NCI-H748 (cell line): Measurements from ENCODE around the gene C2.
"Not testable (repeated sequence)": the region's sequence is repeated elsewhere in the genome, so short reads cannot be mapped to it uniquely, and the experiment has no call there.

Experiments used
- DNase-seq: peaks from one replicate; lab custom pipeline; 2025; ENCODE audit not compliant: unreplicated experiment; lab: John Stamatoyannopoulos, UW

Gene C2

GRCh38 chr6:31898383-31899011 is 29.0 kb upstream of the C2 start:
- peak; percentile 80 for DNase-seq

GRCh38 chr6:31899215-31899614 is 28.3 kb upstream of the C2 start:
- DNase-seq = no peak

- DNase-seq = no peak
Observed at GRCh38 chr6:31899882-31900722, 27.4 kb upstream of the C2 start.

- DNase-seq = peak; percentile 66
Observed at GRCh38 chr6:31900917-31901414, 26.6 kb upstream of the C2 start.

- peak; percentile 75 for DNase-seq
Observed at GRCh38 chr6:31901415-31901952, 26.0 kb upstream of the C2 start.

GRCh38 chr6:31901953-31902643 is 25.4 kb upstream of the C2 start, which contains the start of gene ZBTB12:
ZBTB12 (minus strand) TSS chr6:31902086; CDS start chr6:31901305, 781 bp downstream.
- DNase-seq = peak; percentile 99

- DNase-seq = no peak
Observed at GRCh38 chr6:31903957-31904356, 23.6 kb upstream of the C2 start.

- no peak for DNase-seq
Observed at GRCh38 chr6:31905041-31905440, 22.5 kb upstream of the C2 start.

GRCh38 chr6:31906122-31906521 is 21.4 kb upstream of the C2 start:
- DNase-seq = no peak

- DNase-seq = not testable (repeated sequence)
Observed at GRCh38 chr6:31906727-31907126, 20.8 kb upstream of the C2 start.

GRCh38 chr6:31907158-31907813 is 20.2 kb upstream of the C2 start:
- no peak for DNase-seq

GRCh38 chr6:31908255-31908654 is 19.3 kb upstream of the C2 start:
- DNase-seq = not testable (repeated sequence)

GRCh38 chr6:31908791-31909190 is 18.7 kb upstream of the C2 start:
- no peak for DNase-seq

- DNase-seq = not testable (repeated sequence)
Observed at GRCh38 chr6:31909298-31909697, 18.2 kb upstream of the C2 start.

GRCh38 chr6:31911826-31912585 is 15.5 kb upstream of the C2 start:
- no peak for DNase-seq

- no peak for DNase-seq
Observed at GRCh38 chr6:31915351-31915750, 12.2 kb upstream of the C2 start.

- DNase-seq = no peak
Observed at GRCh38 chr6:31915756-31916155, 11.8 kb upstream of the C2 start.

GRCh38 chr6:31918069-31918720 is 9.3 kb upstream of the C2 start:
- DNase-seq = no peak

GRCh38 chr6:31919624-31920303 is 7.8 kb upstream of the C2 start:
- no peak for DNase-seq
